BJ (cell line): ENCODE measurements around the gene LST1. TPM values are rescaled to one million over a fixed set of nuclear protein-coding genes. Genes with fewer than 3 reads are reported as not detected.

Experiments
- polyA plus RNA-seq: library from polyadenylated mRNA; depleted of rRNA; stranded (reverse); fragments of >200 nt; gene quantifications from 2 replicates; pipeline ENCODE4 v1.2.3, GENCODE V29; 2011; rRNA removed
- small RNA-seq: library from RNA; depleted of rRNA; stranded (forward); fragments of <200 nt; gene quantifications from one replicate; pipeline ENCODE3, GENCODE V24; 2012; ENCODE audit warnings: low replicate concordance, low read depth; ENCODE audit not compliant: insufficient read length

The LST1 gene
- polyA plus RNA-seq, 1 experiment, result 0.42 TPM

Small RNAs within 50 kb of the gene (small RNA-seq; reads per million reads assigned to genes)
- gene MIR6832 (not detected), gene SNORA38 (9.5 reads per million, percentile 76 among the genes with 10 or more reads in this experiment), gene SNORD117 (242 reads per million, percentile 94 among the genes with 10 or more reads in this experiment), gene SNORD84 (not detected), gene UQCRHP1 (not detected)

Other genes starting within 250 kb of the LST1 start
- gene HLA-B, start 229.1 kb upstream of the LST1 start, polyA plus RNA-seq, result 1,142 and 1,777 TPM in 2 replicates
- 71.6 and 96.1 TPM in 2 replicates for gene MICA, start 182.7 kb upstream of the LST1 start, polyA plus RNA-seq
- gene MICB, start 88.1 kb upstream of the LST1 start, polyA plus RNA-seq, result 21.9 and 23.4 TPM in 2 replicates
- gene MCCD1, start 57.3 kb upstream of the LST1 start, polyA plus RNA-seq, result not detected in 2 replicates
- gene DDX39B, start 44.3 kb upstream of the LST1 start, polyA plus RNA-seq, result 412 and 584 TPM in 2 replicates
- 2.7 and 3.6 TPM in 2 replicates for gene ATP6V1G2, start 39.7 kb upstream of the LST1 start, polyA plus RNA-seq
- 10.8 and 13.6 TPM in 2 replicates for gene NFKBIL1, start 38.7 kb upstream of the LST1 start, polyA plus RNA-seq
- gene LTA, start 14.0 kb upstream of the LST1 start, polyA plus RNA-seq, result not detected in 2 replicates
- gene TNF, start 10.7 kb upstream of the LST1 start, polyA plus RNA-seq, result not detected in 2 replicates
- not detected in 2 replicates for gene LTB, start 3.9 kb upstream of the LST1 start, polyA plus RNA-seq
- gene NCR3, start 6.7 kb downstream of the LST1 start, polyA plus RNA-seq, result not detected in 2 replicates
- gene AIF1, start 29.0 kb downstream of the LST1 start, polyA plus RNA-seq, result not detected in 2 replicates
- gene PRRC2A, start 34.4 kb downstream of the LST1 start, polyA plus RNA-seq, result 23.8 and 47.3 TPM in 2 replicates
- 42.6 and 113 TPM in 2 replicates for gene BAG6, start 66.4 kb downstream of the LST1 start, polyA plus RNA-seq
- gene APOM, start 69.6 kb downstream of the LST1 start, polyA plus RNA-seq, result 4.2 and 4.8 TPM in 2 replicates
- gene C6orf47, start 74.5 kb downstream of the LST1 start, polyA plus RNA-seq, result 9.9 and 13.0 TPM in 2 replicates
- gene GPANK1, start 78.7 kb downstream of the LST1 start, polyA plus RNA-seq, result 12.6 and 15.0 TPM in 2 replicates
- gene CSNK2B, start 79.8 kb downstream of the LST1 start, polyA plus RNA-seq, result 83.2 and 94.9 TPM in 2 replicates
- 6.8 and 10.8 TPM in 2 replicates for gene LY6G5B, start 83.7 kb downstream of the LST1 start, polyA plus RNA-seq
- 3.1 and 3.6 TPM in 2 replicates for gene LY6G5C, start 94.8 kb downstream of the LST1 start, polyA plus RNA-seq
- gene ABHD16A, start 117.0 kb downstream of the LST1 start, polyA plus RNA-seq, result 44.2 and 53.3 TPM in 2 replicates
- gene LY6G6F, start 120.6 kb downstream of the LST1 start, polyA plus RNA-seq, result not detected in 2 replicates
- gene LY6G6D, start 129.1 kb downstream of the LST1 start, polyA plus RNA-seq, result not detected in 2 replicates
- not detected in 2 replicates for gene LY6G6C, start 135.5 kb downstream of the LST1 start, polyA plus RNA-seq
- not detected in 2 replicates for gene MPIG6B, start 137.1 kb downstream of the LST1 start, polyA plus RNA-seq
- 43.2 and 69.5 TPM in 2 replicates for gene DDAH2, start 143.0 kb downstream of the LST1 start, polyA plus RNA-seq
- 820 and 866 TPM in 2 replicates for gene CLIC1, start 150.3 kb downstream of the LST1 start, polyA plus RNA-seq
- 9.2 and 10.7 TPM in 2 replicates for gene MSH5, start 153.7 kb downstream of the LST1 start, polyA plus RNA-seq
- 1.2 and 1.9 TPM in 2 replicates for gene SAPCD1, start 176.4 kb downstream of the LST1 start, polyA plus RNA-seq
- 0.16 and 0.29 TPM in 2 replicates for gene VWA7, start 191.1 kb downstream of the LST1 start, polyA plus RNA-seq
- gene VARS1, start 209.5 kb downstream of the LST1 start, polyA plus RNA-seq, result 10.9 and 33.9 TPM in 2 replicates
- gene LSM2, start 220.7 kb downstream of the LST1 start, polyA plus RNA-seq, result 40.3 and 43.5 TPM in 2 replicates
- gene HSPA1L, start 229.0 kb downstream of the LST1 start, polyA plus RNA-seq, result 0.90 and 0.99 TPM in 2 replicates
- 57.7 and 98.6 TPM in 2 replicates for gene HSPA1A, start 229.3 kb downstream of the LST1 start, polyA plus RNA-seq
- gene HSPA1B, start 241.5 kb downstream of the LST1 start, polyA plus RNA-seq, result 20.9 and 42.8 TPM in 2 replicates